Astrocyte of the cerebellum (primary cell): ENCODE measurements around the gene EIF4G2.

Source experiments
- DNase-seq: peaks from one replicate; pipeline ENCODE4 v3.0.0-alpha.2; 2011; ENCODE audit warnings: low read depth
- H3K4me3 ChIP-seq: 2 replicates; pipeline ENCODE4 v1.5.1; 2011; ENCODE audit warnings: mild to moderate bottlenecking, low read depth, low read length, moderate library complexity
- in situ Hi-C: cut with HindIII; loops from 2 replicates; pipeline ENCODE4 v1.10.0; 2017; ENCODE audit warnings: low sequenced_read_pairs
- TF ChIP-seq, protein P1 (sequence below): IDR thresholded peaks from 2 replicates; pipeline ENCODE4 v1.5.1; 2012; ENCODE audit warnings: low read length, low read depth, moderate library complexity, mild to moderate bottlenecking; ENCODE audit errors: missing control alignments

The EIF4G2 gene

GRCh38 chr11:10793470-10794255, 15.1 kb downstream of the EIF4G2 start:
- in situ Hi-C loops = loop anchor here (25.0 kb wide), 1 partner anchor 994 kb away; no protein-coding TSS in a partner anchor
- TF ChIP-seq, protein P1, sequence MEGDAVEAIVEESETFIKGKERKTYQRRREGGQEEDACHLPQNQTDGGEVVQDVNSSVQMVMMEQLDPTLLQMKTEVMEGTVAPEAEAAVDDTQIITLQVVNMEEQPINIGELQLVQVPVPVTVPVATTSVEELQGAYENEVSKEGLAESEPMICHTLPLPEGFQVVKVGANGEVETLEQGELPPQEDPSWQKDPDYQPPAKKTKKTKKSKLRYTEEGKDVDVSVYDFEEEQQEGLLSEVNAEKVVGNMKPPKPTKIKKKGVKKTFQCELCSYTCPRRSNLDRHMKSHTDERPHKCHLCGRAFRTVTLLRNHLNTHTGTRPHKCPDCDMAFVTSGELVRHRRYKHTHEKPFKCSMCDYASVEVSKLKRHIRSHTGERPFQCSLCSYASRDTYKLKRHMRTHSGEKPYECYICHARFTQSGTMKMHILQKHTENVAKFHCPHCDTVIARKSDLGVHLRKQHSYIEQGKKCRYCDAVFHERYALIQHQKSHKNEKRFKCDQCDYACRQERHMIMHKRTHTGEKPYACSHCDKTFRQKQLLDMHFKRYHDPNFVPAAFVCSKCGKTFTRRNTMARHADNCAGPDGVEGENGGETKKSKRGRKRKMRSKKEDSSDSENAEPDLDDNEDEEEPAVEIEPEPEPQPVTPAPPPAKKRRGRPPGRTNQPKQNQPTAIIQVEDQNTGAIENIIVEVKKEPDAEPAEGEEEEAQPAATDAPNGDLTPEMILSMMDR = no peak

DNA sequence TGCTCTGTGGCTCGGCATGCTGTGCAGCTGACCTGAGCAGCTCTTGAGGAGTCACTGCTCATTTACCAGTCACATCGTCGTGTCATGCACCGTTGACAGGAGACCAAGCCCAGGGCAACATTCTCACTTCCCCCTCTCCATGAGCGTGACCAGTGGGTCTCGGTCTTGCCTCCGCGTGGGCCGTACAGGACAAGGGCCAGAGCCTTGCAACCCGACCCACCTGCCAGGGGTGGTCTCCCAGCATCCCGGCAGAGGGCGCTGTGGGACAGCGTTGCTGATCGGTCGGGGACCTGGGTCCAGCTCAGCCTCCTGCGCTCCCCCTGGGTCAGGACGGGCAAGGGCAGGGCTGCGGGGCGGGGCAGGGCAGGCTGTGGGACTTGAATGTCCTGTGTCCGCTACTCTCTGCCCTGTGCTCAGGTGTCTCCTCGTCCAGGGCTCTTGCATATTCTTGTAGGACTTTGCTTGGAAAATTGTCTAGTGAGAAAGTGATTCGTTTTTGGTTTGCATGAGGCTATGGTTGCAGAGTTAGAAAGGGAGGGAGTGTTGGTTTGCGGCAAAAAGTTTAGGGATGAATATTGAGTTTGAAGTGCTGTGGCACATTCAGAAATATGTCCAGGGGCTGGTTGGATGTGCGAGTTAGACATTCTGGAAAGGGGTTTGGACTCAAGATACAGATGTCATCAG, 16.2 kb downstream of the EIF4G2 start:
- in situ Hi-C loops = loop anchor here (25.0 kb wide), 1 partner anchor 995 kb away; no protein-coding TSS in a partner anchor
- H3K4me3 ChIP-seq = no peak overlapping the region
- TF ChIP-seq, protein P1 = peak; percentile 92
- no peak for DNase-seq

More at GRCh38 chr11:10793470-10794255, 15.1 kb downstream of the EIF4G2 start:
- no peak for DNase-seq
- no peak overlapping the region for H3K4me3 ChIP-seq

GRCh38 chr11:10786451-10786850, 22.3 kb downstream of the EIF4G2 start:
- no peak for DNase-seq
- in situ Hi-C loops = loop anchor here (25.0 kb wide), 1 partner anchor 1001 kb away; no protein-coding TSS in a partner anchor
- TF ChIP-seq, protein P1 = no peak
- H3K4me3 ChIP-seq = no peak overlapping the region

DNA sequence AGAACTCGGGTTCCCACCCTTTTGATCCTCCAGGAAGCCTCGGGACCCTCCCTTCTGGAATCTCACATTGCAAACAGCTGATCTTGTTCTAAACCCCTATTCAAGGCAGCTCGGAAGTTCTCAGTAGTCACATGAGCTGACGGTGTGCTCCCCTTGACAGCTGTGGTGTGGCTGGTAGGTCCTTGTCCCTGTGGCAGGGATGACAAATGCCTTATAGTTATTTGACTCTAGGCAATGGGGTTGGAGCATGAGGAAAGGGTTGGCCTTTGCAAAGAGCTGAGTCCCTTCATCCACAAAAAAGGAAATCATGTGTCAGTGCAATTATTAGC, 23.6 kb downstream of the EIF4G2 start:
- in situ Hi-C loops = loop anchor here (25.0 kb wide), 1 partner anchor 1002 kb away; no protein-coding TSS in a partner anchor
- H3K4me3 ChIP-seq = no peak overlapping the region
- no peak for DNase-seq
- TF ChIP-seq, protein P1 = no peak

DNA sequence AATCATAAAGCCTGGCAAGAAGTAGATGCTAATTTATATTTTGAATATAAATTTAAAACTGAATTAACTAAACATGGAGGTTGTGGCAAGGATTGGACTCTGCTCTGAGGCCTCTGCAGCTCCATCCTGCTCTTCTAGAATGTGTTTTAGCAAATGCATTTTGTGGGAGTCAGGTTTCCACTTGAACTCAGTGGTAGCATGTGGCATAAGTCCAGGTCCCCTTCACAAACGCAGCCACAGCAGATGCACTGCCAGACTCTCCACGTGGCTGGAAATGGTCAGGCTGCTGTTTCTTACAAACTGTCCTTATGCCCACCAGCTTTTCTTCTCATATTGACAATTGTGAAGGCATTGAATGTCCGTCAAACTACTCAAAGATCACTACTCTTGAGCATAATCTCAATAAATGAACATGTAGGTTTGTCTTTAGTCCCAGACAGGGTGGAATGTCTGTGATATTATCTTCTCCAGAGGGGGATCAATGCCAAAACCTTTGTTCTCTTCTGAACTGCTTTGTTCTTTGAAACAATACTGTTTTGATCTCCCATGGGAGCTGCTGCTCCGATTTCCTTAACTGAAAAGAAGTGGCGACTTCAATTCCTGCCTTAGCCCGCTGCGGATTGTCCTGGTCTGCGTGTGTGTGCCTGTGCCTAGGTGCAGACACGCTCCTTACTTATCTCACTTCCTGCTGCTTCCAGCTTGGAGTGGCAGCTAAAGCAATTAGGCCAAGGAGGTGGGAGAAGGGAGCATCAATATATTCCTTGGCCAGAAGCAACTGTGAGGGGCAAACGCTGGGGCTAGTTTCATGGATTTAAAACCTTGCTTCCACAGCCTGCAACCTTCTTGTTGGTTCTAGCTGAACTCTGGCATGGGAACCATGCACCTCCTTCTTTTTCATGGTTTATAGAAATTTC, 24.2 kb downstream of the EIF4G2 start:
- in situ Hi-C loops = loop anchor here (25.0 kb wide), 1 partner anchor 1003 kb away; no protein-coding TSS in a partner anchor
- TF ChIP-seq, protein P1 = no peak

GRCh38 chr11:10780040-10780439, 28.7 kb downstream of the EIF4G2 start:
- no peak overlapping the region for H3K4me3 ChIP-seq
- in situ Hi-C loops = loop anchor here (25.0 kb wide), 1 partner anchor 1007 kb away; no protein-coding TSS in a partner anchor
- no peak for DNase-seq
- TF ChIP-seq, protein P1 = no peak

More for the DNA sequence above, 24.2 kb downstream of the EIF4G2 start:
- DNase-seq = peak; percentile 40
- H3K4me3 ChIP-seq = no peak overlapping the region
